PFSK-1 (cell line): ENCODE measurements around the gene NOTCH2.

Experiments used
- FOXP2 ChIP-seq: optimal IDR thresholded peaks from 2 replicates; pipeline ENCODE3; 2011; ENCODE audit warnings: borderline replicate concordance, control low read depth, inconsistent platforms; ENCODE audit not compliant: insufficient read depth; ENCODE audit errors: extremely low read length, extremely low read depth
- POLR2AphosphoS5 ChIP-seq: IDR thresholded peaks from 2 replicates; pipeline ENCODE4 v1.6.1; 2012; ENCODE audit warnings: low read depth, mild to moderate bottlenecking, control low read depth, low read length, moderate library complexity
- SIN3A ChIP-seq: IDR thresholded peaks from 2 replicates; pipeline ENCODE4 v1.6.1; 2012; ENCODE audit warnings: mild to moderate bottlenecking, low read length, moderate library complexity, borderline replicate concordance; ENCODE audit not compliant: insufficient read depth
- TAF1 ChIP-seq: IDR thresholded peaks from 2 replicates; pipeline ENCODE4 v1.6.1; 2012; ENCODE audit warnings: low read length, control low read depth, borderline replicate concordance; ENCODE audit not compliant: insufficient read depth
- TF ChIP-seq, protein P1 (sequence below), 2 experiments: IDR thresholded peaks; 2 replicates each; pipeline versions ENCODE4 v1.6.1 to v1.8.0; 2011 to 2012; ENCODE audit warnings: low read depth in 2 of 2, low read length in 2 of 2, control low read depth in 1 of 2, inconsistent platforms in 1 of 2, mild to moderate bottlenecking in 1 of 2, moderate library complexity in 1 of 2; ENCODE audit not compliant: insufficient read depth in 1 of 2

Gene NOTCH2

GRCh38 chr1:119903443-119903835 is 166.0 kb downstream of the NOTCH2 start:
- TF ChIP-seq, protein P1, sequence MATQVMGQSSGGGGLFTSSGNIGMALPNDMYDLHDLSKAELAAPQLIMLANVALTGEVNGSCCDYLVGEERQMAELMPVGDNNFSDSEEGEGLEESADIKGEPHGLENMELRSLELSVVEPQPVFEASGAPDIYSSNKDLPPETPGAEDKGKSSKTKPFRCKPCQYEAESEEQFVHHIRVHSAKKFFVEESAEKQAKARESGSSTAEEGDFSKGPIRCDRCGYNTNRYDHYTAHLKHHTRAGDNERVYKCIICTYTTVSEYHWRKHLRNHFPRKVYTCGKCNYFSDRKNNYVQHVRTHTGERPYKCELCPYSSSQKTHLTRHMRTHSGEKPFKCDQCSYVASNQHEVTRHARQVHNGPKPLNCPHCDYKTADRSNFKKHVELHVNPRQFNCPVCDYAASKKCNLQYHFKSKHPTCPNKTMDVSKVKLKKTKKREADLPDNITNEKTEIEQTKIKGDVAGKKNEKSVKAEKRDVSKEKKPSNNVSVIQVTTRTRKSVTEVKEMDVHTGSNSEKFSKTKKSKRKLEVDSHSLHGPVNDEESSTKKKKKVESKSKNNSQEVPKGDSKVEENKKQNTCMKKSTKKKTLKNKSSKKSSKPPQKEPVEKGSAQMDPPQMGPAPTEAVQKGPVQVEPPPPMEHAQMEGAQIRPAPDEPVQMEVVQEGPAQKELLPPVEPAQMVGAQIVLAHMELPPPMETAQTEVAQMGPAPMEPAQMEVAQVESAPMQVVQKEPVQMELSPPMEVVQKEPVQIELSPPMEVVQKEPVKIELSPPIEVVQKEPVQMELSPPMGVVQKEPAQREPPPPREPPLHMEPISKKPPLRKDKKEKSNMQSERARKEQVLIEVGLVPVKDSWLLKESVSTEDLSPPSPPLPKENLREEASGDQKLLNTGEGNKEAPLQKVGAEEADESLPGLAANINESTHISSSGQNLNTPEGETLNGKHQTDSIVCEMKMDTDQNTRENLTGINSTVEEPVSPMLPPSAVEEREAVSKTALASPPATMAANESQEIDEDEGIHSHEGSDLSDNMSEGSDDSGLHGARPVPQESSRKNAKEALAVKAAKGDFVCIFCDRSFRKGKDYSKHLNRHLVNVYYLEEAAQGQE (IDR thresholded peaks at IDR 0.05; ENCODE audit: insufficient read depth in 1 of 2, low read depth in 2 of 2, low read length in 2 of 2): no peak
- TF ChIP-seq TAF1: no peak
- TF ChIP-seq FOXP2: no peak
- TF ChIP-seq POLR2AphosphoS5: no peak
- TF ChIP-seq SIN3A: no peak

GRCh38 chr1:119902775-119903442 is 166.6 kb downstream of the NOTCH2 start:
- TF ChIP-seq POLR2AphosphoS5 (no peak), TAF1 (no peak), FOXP2 (no peak), SIN3A (no peak)
- TF ChIP-seq, protein P1 (IDR thresholded peaks at IDR 0.05; ENCODE audit: insufficient read depth in 1 of 2, low read depth in 2 of 2, low read length in 2 of 2): no peak

GRCh38 chr1:119898981-119899720 is 170.3 kb downstream of the NOTCH2 start:
- TF ChIP-seq POLR2AphosphoS5 (no peak), TAF1 (no peak), FOXP2 (no peak)
- TF ChIP-seq, protein P1 (IDR thresholded peaks at IDR 0.05; ENCODE audit: insufficient read depth in 1 of 2, low read depth in 2 of 2, low read length in 2 of 2): no peak

- TF ChIP-seq SIN3A (no peak), TAF1 (no peak), POLR2AphosphoS5 (no peak), FOXP2 (no peak)
- TF ChIP-seq, protein P1 (IDR thresholded peaks at IDR 0.05; ENCODE audit: insufficient read depth in 1 of 2, low read depth in 2 of 2, low read length in 2 of 2): no peak
Observed at GRCh38 chr1:119898530-119898929, 170.9 kb downstream of the NOTCH2 start.
